ENCODE data around the gene RNASE13.

- TF ChIP-seq CTCF (IDR thresholded peaks at IDR 0.05; ENCODE audit: low read length) (no peak), EZH2 (IDR thresholded peaks at IDR 0.05; ENCODE audit: borderline replicate concordance, low read length) (no peak)
Measured at GRCh38 chr14:21042918-21043317, 8.3 kb upstream of the RNASE13 start.

All from OCI-LY1 (cell line).